NK-92 (cell line): Measurements from ENCODE around the gene TREH.
"Not testable (repeated sequence)": the region's sequence is repeated elsewhere in the genome, so short reads cannot be mapped to it uniquely, and the experiment has no call there.

ENCODE experiments used
- DNase-seq: peaks from one replicate; lab custom pipeline; 2025; ENCODE audit not compliant: unreplicated experiment; lab: John Stamatoyannopoulos, UW

TREH gene, protein sequence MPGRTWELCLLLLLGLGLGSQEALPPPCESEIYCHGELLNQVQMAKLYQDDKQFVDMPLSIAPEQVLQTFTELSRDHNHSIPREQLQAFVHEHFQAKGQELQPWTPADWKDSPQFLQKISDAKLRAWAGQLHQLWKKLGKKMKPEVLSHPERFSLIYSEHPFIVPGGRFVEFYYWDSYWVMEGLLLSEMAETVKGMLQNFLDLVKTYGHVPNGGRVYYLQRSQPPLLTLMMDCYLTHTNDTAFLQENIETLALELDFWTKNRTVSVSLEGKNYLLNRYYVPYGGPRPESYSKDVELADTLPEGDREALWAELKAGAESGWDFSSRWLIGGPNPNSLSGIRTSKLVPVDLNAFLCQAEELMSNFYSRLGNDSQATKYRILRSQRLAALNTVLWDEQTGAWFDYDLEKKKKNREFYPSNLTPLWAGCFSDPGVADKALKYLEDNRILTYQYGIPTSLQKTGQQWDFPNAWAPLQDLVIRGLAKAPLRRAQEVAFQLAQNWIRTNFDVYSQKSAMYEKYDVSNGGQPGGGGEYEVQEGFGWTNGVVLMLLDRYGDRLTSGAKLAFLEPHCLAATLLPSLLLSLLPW

GRCh38 chr11:118679483-118679882 lies at the start of gene TREH:
Gene TREH, minus strand, starts transcription at chr11:118679650. Its CDS starts 23 bp downstream, at chr11:118679627.
- no peak for DNase-seq

GRCh38 chr11:118728112-118728511 lies 48.7 kb upstream of the TREH start:
- not testable (repeated sequence) for DNase-seq

DNA sequence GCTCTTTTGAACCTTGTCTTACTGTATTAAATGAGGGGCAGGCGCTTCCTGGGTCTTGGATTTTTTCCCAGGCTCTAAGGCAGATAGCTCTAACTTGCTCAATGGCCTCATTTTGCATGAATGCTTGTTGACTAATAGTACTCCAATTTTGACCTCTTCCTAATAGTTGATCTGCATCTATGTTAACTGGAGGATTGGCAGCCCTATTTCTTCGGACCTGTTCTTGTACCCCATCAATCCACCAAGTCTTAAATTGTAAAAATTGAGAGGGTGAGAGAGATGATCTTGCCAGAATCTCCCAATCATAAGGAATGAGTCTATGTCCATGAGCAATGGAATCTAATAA lies 48.2 kb upstream of the TREH start:
- not testable (repeated sequence) for DNase-seq

DNA sequence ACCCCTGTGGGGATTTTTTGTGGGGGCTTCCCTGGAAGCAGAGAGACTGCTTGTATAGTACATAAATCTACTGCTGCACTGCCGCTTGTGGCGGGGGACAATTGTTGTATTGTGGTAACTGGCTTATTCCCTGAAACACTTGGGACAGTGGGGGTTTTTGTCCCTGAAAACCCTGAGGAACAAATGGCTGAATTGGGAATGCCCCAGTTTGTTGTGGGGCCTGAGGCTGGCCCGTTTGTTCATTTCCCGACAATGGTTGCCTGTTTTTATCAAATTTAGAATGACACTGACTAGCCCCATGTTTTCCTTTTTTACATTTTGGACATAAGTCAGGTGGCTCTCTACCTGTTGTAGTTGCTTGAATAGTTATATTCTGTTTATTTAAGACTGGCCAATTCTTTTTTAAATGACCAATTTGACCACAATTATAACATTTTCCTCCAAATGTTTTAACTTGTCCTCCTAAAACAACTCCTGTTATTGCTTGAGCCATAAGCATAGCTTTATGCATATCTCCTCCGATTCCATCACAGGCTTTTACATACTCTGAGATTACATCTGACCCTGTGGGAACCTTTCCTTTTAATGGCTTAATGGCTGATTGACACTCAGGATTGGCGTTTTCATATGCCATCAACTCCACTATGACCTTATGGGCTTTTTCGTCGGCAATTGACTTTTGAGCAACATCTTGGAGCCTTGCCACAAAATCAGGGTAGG lies 47.7 kb upstream of the TREH start:
- not testable (repeated sequence) for DNase-seq

DNA sequence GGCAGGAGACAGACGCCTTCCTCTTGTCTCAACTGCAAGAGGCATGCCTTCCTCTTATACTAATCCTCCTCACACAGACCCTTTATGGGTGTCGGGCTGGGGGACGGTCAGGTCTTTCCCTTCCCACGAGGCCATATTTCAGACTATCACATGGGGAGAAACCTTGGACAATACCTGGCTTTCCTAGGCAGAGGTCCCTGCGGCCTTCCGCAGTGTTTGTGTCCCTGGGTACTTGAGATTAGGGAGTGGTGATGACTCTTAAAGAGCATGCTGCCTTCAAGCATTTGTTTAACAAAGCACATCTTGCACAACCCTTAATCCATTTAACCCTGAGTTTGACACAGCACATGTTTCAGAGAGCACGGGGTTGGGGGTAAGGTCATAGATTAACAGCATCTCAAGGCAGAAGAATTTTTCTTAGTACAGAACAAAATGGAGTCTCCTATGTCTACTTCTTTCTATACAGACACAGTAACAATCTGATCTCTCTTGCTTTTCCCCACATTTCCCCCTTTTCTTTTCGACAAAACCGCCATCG lies 42.1 kb upstream of the TREH start:
- not testable (repeated sequence) for DNase-seq

GRCh38 chr11:118720740-118721139 lies 41.3 kb upstream of the TREH start:
- DNase-seq: not testable (repeated sequence)

DNA sequence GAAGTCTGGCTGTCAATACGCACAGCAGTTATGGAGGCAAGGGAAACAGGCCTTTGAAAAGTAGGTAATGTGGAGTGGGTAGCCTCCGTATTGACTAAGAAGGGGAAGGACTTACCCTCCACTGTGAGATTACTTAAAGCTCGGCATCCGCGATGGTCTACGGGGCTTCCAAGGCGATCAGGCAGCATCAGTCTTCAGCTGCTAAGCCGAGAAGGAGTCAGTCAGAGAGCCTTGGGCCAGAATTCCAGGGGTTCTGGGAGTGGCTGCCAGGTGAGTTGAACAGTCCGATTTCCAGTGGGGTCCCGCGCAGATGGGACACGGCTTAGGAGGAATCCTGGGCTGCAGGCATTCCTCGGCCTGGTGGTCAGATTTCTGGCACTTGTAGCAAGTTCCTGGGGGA lies 40.6 kb upstream of the TREH start:
- DNase-seq: not testable (repeated sequence)

DNA sequence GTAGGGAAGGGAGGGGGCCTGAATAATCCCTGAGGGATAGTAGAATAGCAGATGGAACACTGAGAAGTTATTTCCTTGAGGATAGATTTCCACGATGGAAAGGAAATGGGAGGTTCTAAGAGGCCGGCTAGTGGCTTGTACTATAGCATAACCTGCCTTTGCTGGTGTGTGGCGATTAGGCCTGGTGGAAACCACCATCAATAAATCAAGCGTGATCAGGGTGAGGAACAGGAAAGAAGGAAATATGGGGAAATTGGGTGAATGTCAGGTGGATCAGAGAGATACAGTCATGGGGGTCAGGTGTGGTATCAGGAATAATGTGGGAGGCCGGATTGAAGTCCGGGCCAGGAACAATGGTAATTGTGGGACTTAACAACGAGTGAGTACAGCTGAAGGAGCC lies 39.1 kb upstream of the TREH start:
- DNase-seq: not testable (repeated sequence)

- DNase-seq: not testable (repeated sequence)
These were observed 38.3 kb upstream of the TREH start for GRCh38 chr11:118717733-118718132.

DNA sequence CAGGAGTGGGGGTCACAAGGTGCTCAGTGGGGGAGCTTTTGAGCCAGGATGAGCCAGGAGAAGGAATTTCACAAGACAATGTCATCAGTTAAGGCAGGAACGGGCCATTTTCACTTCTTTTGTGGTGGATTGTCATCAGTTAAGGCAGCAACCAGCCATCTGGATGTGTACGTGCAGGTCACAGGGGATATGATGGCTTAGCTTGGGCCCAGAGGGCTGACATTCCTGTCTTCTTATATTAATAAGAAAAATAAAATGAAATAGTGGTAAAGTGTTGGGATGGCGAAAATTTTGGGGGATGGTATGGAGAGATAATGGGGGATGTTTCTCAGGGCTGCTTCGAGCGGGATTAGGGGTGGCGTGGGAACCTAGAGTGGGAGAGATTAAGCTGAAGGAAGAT lies 37.8 kb upstream of the TREH start:
- DNase-seq: not testable (repeated sequence)

- DNase-seq: no peak
These were observed 36.4 kb upstream of the TREH start for GRCh38 chr11:118715837-118716260.

GRCh38 chr11:118715245-118715831 lies 35.9 kb upstream of the TREH start:
- DNase-seq: no peak

GRCh38 chr11:118714816-118715215 lies 35.4 kb upstream of the TREH start:
- no peak for DNase-seq

GRCh38 chr11:118714416-118714815 lies 35.0 kb upstream of the TREH start:
- not testable (repeated sequence) for DNase-seq

- no peak for DNase-seq
These were observed 28.8 kb upstream of the TREH start for GRCh38 chr11:118708296-118708695.

DNA sequence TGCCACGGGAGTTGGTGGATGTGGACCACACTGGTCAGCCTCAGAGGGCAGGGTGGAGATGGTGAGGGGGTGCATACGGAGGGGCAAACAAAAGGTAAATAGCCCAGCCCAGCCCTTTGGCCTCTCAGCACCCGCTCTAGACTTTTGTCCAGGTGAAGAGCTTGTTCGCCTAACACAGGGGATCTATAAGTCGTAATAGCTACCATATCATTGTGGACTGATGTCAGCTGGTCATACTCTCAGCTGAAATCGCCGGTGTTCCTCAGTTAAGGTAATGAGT lies 27.0 kb upstream of the TREH start:
- DNase-seq: no peak

GRCh38 chr11:118705791-118706545 lies 26.5 kb upstream of the TREH start:
- no peak for DNase-seq

DNA sequence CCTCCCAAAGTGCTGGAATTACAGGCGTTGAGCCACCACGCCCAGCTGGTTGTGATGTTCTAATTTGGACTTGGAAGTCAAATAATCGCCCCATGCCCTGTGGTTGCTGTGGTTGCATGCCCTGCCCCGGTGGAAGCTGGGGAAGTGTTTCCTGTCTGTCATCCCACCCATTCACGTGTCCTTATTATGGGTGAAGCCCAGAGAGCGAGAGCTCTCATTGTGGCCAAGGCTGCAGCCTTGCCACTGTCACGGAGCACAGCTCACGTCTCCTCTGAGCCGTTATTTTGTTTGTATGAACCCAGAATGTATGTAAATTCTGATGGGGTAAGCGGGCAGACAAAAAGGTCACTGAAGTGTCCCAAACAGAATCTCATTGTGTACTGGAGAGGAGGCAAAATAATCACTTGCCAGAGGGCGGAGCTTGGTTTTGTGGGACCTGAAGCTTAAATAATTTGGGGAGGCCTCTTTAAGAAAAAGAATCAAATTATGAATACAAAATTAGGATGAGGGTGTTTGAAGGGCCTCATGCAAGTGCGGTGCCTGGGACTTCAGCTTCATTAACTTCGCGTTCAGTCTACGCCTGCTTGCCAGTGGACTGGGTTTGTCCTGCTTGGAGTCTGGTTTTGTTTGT lies 25.8 kb upstream of the TREH start:
- DNase-seq: no peak

GRCh38 chr11:118703563-118704106 lies 24.2 kb upstream of the TREH start:
- no peak for DNase-seq
